ENCODE data around the gene ZDHHC14. TPM values are rescaled to one million over a fixed set of nuclear protein-coding genes. Genes with fewer than 3 reads are reported as not detected.

ZDHHC14 gene
- total RNA-seq, 2 donors from 2014 or later: 53.3 to 66.2 TPM

- Histone ChIP-seq H3K27me3 (replicated peaks; ENCODE audit: insufficient read depth) (no peaks in the 10 kb centered on the region), H3K9me3 (no peaks in the 10 kb centered on the region), H3K4me3 (no peak overlapping the region), H3K36me3 (no peaks in the 10 kb centered on the region), H3K4me1 (replicated peaks) (no peaks in the 10 kb centered on the region), H3K27ac (no peak overlapping the region)
- intact Hi-C loops (cut with DNase I): no loop called here
- no peak for DNase-seq (ENCODE audit: low spot score)
- 90% methylated on average over 8 of the region's 8 CpGs for WGBS
- TF ChIP-seq POLR2AphosphoS5 (IDR thresholded peaks at IDR 0.05) (no peak), POLR2A (IDR thresholded peaks at IDR 0.05) (no peak), CTCF (IDR thresholded peaks at IDR 0.05) (no peak)
These were observed 224.5 kb downstream of the ZDHHC14 start for GRCh38 chr6:157605484-157605883.

- intact Hi-C loops (cut with DNase I): no loop called here
- no peaks in the 10 kb centered on the region for H3K27me3 ChIP-seq (replicated peaks; ENCODE audit: insufficient read depth)
- H3K4me3 ChIP-seq: no peak overlapping the region
- no peak overlapping the region for H3K27ac ChIP-seq
- H3K36me3 ChIP-seq: no peaks in the 10 kb centered on the region
- no peaks in the 10 kb centered on the region for H3K9me3 ChIP-seq
- TF ChIP-seq POLR2AphosphoS5 (IDR thresholded peaks at IDR 0.05) (no peak), POLR2A (IDR thresholded peaks at IDR 0.05) (no peak), CTCF (IDR thresholded peaks at IDR 0.05) (no peak)
- no peak for DNase-seq (ENCODE audit: low spot score)
- WGBS: 85% methylated on average over 9 of the region's 9 CpGs
- H3K4me1 ChIP-seq (replicated peaks): no peaks in the 10 kb centered on the region
These were observed 225.5 kb downstream of the ZDHHC14 start for GRCh38 chr6:157606516-157606915.

- TF ChIP-seq POLR2A (IDR thresholded peaks at IDR 0.05) (no peak), POLR2AphosphoS5 (IDR thresholded peaks at IDR 0.05) (no peak), CTCF (IDR thresholded peaks at IDR 0.05) (no peak)
These were observed 226.5 kb downstream of the ZDHHC14 start for GRCh38 chr6:157607317-157608109.

GRCh38 chr6:157608221-157609075, 227.5 kb downstream of the ZDHHC14 start:
- H3K9me3 ChIP-seq: no peaks in the 10 kb centered on the region
- H3K27me3 ChIP-seq (replicated peaks; ENCODE audit: insufficient read depth): no peaks in the 10 kb centered on the region
- no peaks in the 10 kb centered on the region for H3K4me1 ChIP-seq (replicated peaks)
- H3K4me3 ChIP-seq: no peak overlapping the region
- H3K36me3 ChIP-seq: no peaks in the 10 kb centered on the region
- H3K27ac ChIP-seq: no peak overlapping the region
- 85% methylated on average over 16 of the region's 16 CpGs for WGBS
- DNase-seq (ENCODE audit: low spot score): no peak
- intact Hi-C loops (cut with DNase I): no loop called here
- no peak for TF ChIP-seq POLR2A (IDR thresholded peaks at IDR 0.05)
- no peak for TF ChIP-seq CTCF (IDR thresholded peaks at IDR 0.05)
- no peak for TF ChIP-seq POLR2AphosphoS5 (IDR thresholded peaks at IDR 0.05)

More at GRCh38 chr6:157607317-157608109, 226.5 kb downstream of the ZDHHC14 start:
- Histone ChIP-seq H3K36me3 (no peaks in the 10 kb centered on the region), H3K27me3 (replicated peaks; ENCODE audit: insufficient read depth) (no peaks in the 10 kb centered on the region), H3K4me3 (no peak overlapping the region), H3K27ac (no peak overlapping the region), H3K9me3 (no peaks in the 10 kb centered on the region), H3K4me1 (replicated peaks) (no peaks in the 10 kb centered on the region)
- intact Hi-C loops (cut with DNase I): no loop called here
- no peak for DNase-seq (ENCODE audit: low spot score)
- 68% methylated on average over 12 of the region's 12 CpGs for WGBS

Data from prostate gland (tissue), 2 donors.